GM19328 (cell line): ENCODE measurements around the gene KLK7.

Experiments used
- ATAC-seq: cut with Tn5 transposase; IDR thresholded peaks from one replicate; pipeline ENCODE4 v1.9.1; 2021; ENCODE audit warnings: mild to moderate bottlenecking, moderate library complexity; ENCODE audit not compliant: unreplicated experiment

The KLK7 gene

DNA sequence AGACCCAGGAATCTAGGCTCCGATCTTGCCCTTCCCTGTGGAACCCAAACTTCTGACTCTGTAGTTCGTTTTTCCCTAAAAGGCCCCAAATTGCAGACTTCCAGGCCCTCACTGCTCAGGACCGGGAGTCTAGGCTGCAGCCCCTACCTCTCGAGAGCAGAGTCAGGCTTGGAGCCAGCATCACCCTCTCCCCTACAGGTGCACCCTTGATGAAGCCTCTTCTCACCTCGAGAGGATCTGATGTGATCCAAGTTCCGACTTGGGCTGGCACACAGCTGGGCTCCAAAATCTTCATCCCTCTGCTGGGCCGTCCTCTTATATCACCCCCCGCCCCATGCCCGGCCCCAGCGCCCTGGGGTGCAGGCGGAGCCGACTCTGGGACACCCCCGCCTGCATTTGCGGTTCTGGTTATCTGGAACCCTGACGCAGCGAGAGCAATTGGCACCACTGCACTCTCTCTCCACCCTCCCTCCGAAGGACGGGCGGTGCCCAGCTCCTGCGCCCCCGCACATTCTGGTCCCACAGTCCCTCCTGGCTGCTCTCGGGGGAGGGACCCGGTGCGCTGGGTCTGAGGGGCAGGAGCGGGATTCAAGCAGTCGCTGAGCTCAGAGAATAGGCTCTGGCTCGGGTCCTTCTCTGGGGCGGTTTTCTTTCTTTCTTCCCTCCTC is at the start of gene KLK7:
Gene KLK7, minus strand, starts transcription at position 293 of the 668 bp plus-strand sequence. CDS start 1,518 bp downstream, outside the sequence.
- ATAC-seq, result no peak

GRCh38 chr19:51031880-51032225 is 48.1 kb upstream of the KLK7 start:
- ATAC-seq, result no peak

GRCh38 chr19:51031220-51031879 is 47.6 kb upstream of the KLK7 start:
- no peak for ATAC-seq

DNA sequence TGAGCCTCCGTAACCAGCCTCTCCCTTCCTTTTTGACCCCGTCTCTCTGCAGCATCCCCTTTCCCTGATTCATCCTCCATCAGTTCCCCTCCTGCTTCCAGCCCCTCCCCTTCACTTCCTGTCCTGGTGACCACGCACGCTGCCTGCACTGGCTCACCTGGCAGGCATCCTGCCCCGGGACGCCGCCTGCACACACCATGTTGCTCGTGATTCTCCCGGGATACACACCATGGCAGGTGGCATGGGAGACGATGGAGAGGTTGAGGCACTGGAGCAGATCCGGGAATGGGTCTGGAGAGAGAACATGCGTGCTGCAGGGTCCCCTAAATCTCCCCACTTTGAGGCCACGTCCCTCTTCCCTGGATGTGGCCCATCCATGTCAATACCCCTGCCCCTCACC is 46.9 kb upstream of the KLK7 start:
- no peak for ATAC-seq

DNA sequence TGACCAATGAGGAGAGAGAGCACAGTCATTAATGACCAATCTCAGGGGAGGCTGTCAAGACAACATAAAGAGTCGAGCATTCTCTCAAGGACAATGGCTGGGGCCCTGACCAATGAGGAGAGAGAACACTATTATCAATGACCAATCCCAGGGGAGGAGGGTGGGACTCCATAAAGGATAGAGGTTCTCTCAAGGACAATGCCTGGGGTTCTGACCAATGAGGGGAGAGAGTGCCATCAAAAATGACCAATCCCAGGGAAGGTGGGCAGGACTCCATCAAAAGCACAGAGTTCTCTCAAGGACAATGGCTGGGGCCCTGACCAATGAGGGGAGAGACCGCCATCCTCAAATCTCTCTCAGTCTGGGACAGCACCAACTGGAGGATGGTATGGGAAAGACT is 46.0 kb upstream of the KLK7 start:
- ATAC-seq, result no peak

DNA sequence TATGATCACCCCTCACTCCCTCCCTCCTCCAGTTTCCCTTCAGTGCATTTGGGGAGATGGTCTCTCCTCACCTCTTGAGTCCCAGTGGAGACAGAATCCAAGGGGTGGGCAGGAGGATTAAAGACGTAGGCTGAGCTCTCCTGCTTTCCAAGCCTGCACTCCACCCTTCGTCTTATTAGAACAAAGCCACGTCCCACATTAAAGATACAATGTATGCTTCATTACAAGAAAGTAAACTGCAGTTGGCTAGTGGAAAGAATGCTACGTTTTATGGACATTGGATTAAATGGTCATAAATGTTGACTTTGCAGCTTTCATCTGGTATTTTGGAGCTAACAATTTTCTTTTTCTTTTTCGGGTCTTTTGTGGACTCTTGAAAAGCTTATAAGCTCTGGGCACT is 44.2 kb upstream of the KLK7 start:
- ATAC-seq, result no peak

- ATAC-seq, result no peak
These were observed 43.5 kb upstream of the KLK7 start for GRCh38 chr19:51027126-51027806.

DNA sequence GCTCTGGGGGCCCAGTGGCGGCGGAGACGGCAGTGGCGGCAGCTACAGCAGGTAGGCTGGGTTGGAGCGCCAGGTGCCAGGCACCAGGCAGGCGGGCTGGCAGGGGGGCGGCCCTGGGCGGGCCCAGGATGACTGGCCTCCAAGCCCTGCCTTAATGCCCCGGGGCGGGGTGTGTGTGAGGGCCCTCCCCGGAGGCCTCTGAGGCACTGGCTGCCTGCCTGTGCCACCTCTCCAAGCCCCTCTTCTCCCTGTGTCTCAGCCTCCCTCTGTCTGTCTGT is 42.8 kb upstream of the KLK7 start, which contains the start of gene KLK11:
Gene KLK11, minus strand, starts transcription at position 63 of the 278 bp plus-strand sequence. CDS start 985 bp downstream, outside the sequence.
- ATAC-seq, result no peak

DNA sequence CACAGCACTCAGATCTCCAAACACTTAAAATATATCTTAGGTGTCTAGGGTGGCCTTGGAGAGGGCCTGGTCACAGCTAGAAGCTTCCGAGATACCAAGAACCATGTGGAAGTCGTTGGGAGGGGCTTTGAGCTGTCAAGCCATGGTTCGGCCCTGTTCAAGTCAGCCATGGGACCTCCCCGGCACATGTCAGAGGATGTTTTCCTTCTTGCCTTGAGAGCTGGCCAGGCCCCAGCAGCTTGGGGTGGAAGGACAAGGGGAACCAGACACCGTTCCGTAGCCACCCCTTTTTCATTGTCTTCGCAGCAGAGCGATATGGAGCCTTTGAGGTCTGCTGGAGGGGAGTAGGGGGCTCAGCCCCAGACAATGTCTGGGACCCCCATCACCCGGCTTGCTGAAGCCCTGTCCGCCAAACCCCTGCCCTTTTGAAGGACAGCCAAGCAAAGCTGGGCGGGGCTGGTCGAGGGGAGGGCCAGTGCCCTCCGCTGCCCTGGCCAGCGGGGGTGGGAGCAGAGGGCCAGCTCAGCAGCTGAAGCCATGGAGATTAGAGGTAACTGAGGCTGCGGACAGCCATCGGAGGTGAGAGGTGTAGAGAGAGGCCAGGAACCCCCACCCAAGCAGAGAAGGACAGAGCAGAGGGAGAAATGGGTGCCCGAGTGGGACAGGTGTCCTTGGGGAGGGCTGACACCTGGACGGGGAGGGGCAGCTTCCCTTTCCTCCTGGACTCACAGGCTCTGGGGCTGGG is 42.3 kb upstream of the KLK7 start:
- no peak for ATAC-seq

- ATAC-seq, result no peak
These were observed 41.7 kb upstream of the KLK7 start for GRCh38 chr19:51025401-51025800.

- no peak for ATAC-seq
These were observed 41.2 kb upstream of the KLK7 start for GRCh38 chr19:51024924-51025323.

DNA sequence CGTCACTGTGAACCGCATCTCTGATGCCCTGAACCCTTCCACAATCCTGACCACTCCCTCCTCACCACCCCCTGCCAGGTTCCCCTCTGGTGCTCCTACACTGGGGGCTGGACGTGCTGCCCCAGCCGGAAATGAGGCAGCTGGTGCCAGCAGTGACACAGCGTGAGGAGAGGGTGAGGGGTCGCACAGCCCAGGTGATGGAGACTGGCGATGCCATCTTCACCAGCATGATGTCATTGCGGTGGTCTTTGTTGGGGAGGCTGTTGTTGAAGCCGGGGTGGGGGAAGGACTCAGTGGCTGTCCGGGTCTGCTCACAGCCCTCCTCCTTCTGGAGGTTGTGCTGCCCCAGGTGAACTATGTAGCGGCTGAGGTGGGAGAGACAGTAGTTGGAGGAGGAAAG is 40.2 kb upstream of the KLK7 start:
- ATAC-seq, result no peak

DNA sequence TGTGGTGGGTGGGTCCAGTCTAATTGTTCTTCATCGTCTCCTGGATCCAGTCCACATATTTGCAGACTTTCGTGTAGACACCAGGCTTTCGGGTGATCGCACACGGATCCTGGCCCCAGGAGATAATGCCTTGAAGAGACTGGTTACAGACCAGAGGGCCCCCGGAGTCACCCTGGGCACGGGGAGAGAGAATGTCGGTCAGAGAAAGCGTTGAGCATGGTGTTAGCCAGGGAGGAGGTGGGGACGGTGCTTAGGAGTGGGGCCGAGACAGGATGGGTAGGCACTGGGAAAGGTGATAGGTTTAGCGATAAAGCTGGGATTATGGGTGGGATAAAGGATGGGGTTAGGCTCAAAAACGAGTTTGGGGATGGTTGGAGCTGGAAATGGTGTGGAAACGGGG is 38.8 kb upstream of the KLK7 start:
- ATAC-seq, result no peak

DNA sequence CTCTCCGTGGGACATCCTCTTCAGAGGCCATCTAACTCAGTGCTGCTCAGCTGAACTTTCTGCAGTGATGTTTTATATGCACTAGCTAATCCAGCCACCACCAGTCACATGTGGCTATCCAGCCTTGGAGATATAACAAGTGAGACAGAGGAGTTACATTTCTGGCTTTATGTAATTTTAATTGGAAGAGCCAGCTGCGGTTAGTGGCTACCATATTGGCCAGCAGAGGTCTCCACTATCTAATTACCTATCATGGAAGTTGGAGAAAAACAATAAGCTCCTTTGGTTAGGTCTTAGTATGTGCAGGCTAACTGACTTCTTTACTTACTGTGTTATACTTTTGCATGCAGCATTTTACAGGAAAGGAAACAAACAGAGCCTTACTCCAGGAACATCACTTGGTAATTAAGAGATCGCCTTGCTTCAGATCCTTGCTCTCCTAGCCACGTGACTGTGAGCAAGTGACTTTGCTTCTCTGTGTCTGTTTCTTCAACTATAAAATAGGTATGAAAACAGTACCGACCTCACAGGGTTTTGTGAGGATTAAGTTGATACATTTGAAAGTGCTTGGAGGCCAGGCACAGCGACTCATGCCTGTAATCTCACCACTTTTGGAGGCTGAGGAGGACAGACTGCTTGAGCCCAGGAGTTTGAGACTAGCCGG is 37.4 kb upstream of the KLK7 start:
- ATAC-seq, result no peak

GRCh38 chr19:51019544-51019925 is 35.8 kb upstream of the KLK7 start, which contains the start of gene KLK10:
TSS of gene KLK10 (minus strand) at chr19:51019709. CDS start at chr19:51019130, 579 bp downstream.
- ATAC-seq, result no peak

DNA sequence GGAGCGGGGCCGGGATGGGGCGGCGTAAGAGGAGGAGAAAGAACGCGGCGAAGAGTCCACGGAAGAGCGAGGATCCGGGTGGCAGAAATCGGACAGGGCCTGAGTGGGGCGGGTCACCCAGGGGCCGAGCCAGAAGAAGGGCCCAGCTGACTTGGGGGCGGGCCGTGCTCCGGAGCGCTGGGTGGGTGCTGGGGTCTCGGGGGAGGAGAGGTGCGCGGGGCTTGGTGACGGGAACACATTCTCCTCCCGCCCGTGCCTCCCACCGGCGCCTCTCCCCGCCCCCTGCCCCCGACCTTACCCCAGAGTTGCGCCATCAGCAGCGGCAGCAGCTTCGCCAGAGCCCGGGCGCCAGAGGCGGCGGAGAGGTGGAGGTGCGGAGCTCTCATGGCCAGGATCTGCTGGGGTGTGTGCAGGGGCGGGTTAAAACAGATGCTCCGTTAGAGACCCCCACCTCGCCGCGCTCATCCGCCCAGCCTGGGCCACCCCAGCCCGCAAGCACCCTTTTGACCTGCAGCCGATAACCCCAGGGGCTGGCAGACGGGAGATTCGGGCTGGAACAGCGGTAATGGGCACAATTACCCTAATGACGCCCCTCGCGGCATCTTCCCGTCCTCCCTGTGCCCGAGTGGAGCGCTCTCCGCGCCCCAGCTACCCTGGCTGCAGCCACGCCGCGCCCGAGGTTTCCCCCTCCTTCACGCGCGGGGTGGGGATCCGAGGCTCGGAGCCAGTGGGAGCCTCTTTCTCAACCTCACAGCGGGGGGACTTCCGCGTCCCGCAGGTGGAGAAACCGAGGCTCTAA is 35.2 kb upstream of the KLK7 start:
- ATAC-seq, result no peak

DNA sequence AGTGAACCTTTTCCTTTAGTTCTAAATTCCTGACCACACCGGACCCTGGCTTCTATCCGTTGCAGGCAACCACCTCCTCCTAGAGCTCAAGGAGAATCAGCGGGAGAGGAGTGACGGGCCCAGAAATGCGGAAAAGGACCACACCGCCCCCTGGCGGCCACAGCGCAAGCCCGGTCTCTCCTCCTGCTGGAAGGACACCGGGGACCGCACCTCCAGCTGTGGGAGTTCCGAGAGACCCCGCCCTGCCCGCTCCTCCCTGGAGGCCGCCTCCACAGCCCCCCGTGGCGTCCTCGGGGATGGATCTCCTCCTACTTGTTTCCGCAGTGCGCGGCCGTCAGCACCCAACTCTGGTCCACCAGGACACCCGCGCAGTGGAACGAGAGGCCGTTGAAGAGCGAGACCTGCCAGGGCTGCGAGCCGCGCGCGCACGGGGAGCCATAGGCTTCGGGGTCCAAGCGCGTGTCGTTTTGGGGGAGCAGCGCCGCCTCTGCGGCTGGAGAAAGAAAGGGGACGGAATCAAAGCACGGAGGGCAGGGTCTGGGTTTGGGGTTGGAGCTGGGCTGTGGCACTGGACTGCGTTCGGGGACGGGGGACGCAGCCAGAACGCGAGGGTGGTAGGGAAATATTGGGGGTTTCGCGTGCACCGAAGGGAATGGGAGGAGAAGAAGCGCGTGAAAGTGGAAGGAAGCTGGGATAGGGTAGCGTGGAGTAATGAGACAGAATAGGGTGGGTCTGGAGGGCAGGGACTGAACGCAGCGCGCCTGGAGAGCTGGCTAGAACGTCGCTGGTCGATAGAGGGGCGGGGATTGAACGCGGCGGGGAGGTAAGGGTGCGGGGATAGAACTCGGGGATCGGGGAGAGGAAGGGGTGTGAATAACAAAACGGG is 33.3 kb upstream of the KLK7 start:
- no peak for ATAC-seq

DNA sequence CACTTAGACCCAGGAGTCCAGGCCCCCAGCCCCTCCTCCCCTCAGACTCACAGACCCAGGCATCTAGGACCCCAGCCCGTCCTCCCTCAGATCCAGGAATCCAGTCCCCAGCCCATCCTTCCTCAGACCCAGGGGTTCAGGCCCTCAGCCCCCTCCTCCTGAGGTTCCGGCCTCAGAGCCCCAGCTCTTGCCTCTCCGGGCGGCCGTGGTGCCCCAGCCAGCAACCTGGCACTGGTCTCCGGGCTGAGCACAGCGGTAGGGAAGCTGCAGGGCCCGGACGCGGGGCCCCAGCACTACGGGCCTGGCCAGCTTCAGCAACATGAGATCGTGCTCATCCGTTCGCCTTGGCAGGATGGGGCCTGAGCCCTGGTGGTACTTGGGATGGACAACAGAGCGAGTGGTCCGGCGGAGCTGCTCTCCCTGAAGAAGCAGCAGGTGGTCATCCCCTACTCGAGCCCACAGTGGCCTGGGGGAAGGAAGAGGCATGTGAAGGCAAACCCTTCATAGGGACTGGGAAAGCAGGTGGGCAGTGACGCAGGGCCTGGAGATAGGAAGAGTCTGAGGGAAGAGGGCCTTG is 32.1 kb upstream of the KLK7 start:
- ATAC-seq, result no peak

DNA sequence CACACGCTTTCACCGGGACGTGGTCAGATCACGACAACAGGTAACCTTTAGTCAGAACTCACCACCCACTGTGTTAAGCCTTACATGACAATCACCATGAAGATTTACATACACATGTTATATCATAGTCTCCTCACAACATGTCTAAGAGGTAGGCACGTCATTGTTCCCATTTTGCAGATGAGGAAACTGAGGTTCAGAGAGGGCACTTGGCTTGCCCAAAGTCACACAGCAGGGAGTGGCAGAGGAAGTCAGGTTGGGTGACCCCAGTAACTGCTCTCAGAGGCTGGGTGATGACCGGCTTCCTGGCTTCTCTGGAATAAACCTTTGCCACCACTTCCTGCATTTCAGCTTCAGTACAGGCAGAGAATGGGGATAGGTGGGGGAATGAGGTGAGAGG is 30.5 kb upstream of the KLK7 start:
- ATAC-seq, result no peak
